IPS DF 4.7 (cell line): ENCODE data around the gene PALD1.

Experiments
- DNase-seq: peaks from one replicate; pipeline ENCODE4 v3.0.0-alpha.2; 2013; ENCODE audit warnings: low spot score; ENCODE audit errors: extremely low read depth

Gene PALD1

DNA sequence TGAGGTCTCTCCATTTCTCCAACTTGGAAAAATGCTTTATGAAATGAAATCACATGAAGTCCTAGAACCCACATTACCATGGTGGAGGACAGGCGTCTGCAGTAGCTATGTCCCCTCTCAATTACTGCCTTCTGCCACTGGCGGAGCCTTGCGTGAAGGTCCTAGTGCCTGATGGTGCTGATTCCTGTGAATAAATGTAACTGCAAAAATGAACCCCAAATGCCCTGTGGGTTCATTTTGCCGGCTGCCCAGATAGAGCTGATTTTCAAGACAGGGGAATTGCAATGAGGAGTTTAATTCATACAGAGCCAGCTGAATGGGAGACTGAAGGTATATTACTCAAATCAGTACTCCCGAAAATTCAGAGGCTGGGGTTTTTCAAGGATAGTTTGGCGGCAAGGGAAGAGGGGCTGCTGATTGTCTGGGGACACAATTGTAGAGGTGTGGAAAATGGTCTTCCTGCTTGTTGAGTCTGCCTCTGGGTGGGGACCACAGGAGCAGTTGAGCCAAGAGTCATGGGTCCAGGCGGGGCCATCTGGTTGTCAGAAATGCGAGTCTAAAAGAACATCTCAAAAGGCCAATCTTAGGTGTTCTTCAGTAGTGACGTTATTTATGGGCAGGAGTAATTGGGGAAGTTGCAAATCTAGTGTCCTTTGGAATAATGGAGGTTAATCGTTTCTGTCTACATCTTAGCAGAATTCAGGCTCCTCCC is 110.4 kb downstream of the PALD1 start:
- DNase-seq, result no peak

DNA sequence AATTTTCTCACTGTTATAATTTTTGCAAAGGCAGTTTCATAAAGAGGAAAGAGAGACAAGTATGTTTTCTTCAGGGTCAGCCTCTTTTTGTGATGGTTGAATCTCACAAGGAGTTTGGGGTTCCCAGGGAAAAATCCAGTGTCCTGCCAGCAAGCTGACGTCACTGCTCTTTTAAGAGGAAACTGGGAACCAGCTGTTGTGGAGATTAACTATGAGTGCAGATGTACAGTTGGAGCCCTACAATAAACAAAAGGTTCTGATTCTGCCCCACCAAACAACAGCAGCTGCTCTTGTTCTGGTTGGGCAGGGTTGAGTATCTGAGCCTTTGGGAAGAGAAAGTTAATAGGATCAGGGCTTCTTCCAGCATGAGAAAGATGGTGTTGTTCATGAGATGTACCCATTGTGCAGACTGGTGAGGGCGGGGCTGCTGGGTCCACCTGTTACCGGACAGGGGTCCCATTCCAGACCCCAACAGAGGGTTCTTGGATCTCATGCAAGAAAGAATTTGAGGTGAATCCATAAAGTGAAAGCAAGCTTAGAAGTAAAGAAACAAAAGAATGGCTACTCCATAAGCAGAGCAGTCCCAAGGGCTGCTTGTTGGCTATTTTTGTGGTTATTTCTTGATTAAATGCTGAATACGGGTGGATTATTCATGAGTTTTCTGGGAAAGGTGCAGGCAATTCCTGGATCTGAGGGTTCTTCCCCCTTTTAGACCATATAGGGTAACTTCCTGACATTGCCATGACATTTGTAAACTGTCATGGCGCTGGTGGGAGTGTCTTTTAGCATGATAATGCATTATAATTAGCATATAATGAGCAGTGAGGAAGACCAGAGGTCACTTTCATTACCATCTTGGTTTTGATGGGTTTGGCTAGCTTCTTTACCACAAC is 111.4 kb downstream of the PALD1 start:
- no peak for DNase-seq

DNA sequence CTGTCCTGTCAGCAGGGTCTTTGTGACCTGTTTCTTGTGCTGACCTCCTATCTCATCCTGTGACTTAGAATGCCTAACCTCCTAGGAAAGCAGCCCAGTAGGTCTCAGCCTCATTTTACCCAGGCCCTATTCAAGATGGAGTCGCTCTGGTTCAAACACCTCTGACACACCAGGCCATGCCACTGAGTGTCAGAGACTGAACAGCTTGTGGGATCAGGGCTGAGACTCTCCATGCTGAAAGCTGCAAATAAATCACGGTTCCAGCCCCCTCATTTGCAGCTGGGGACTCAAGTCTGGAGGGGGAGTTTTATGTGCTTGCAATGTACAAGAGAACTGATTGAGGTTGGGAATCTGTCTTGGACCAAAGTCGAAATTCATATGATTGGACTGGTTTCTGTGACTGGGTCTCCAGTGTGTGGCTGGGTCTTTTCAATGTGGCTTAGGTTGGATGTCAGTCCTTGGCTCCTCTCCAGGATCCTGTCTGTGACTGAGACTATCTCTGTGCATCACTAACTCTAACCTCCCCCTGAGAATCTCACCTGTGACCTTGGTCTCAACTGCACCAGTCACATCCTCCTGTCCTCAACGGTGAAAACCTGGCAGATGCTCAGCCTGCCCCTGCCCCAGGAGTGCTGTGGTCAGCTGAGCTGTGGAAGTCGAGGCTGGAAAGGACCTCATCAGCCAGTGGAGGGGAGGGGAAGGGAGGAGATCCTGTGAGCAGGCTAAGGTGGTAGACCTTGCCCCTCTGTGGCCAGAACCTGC is 112.3 kb downstream of the PALD1 start:
- DNase-seq, result no peak

DNA sequence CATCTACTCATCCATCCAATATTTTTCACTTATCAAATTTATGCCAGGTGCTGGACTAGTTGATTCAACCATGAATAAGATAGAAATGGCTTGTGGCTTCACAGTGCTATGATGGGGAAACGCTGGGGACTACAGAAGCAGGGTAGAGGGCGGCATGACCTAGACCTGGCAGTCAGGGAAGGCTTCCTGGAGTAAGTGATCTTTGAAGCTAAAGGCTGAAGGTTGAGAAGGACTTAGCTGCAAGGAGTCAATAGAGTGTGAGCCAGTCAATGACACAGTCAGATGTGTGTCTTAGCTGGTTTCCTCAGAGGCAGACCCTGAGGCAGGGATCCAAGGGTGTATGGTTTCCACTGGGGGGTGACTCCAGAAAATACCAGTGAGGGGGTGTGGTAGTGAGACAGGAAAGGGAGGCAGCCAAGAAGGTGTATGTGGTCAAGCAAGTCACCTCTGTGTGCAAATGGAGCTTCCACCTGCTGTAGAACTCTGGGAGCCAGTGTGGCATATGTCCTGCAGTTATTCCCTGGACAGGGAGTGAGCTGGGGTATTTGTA is 113.7 kb downstream of the PALD1 start:
- DNase-seq, result no peak

DNA sequence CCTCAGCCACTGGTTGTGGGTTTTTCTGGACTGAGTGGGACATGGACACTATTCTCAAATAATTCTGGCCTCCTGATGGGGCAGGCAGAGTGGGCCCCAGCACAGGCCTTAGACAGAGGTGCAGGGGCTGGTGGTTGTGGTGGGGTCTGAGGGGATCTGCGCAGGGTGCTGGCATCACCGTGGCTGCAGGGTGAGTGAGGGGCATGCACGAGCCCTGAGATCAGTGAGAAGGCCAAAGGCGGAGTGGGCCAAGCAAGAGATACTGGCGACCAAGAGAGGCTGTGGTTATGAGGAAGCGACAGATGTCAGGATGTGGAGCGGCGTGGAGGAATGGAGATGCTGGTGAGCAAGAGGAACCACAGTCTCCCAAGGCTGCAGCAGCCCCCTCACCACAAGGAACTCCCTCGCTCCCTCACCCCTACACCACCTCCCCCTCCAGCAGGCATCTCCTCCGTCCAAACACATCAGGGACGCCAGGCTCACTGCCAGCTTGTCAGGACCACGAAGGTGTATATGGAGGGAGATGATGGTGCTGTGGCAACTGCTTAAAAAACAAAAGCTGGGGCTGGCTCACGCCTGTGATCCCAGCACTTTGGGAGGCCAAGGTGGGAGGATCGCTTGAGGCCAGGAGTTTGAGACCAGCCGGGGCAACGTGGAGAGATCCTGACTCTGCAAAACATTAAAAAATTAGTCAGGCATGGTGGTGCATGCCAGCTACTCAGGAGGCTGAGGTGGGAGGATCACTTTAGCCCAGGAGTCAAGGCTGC is 114.4 kb downstream of the PALD1 start:
- no peak for DNase-seq

DNA sequence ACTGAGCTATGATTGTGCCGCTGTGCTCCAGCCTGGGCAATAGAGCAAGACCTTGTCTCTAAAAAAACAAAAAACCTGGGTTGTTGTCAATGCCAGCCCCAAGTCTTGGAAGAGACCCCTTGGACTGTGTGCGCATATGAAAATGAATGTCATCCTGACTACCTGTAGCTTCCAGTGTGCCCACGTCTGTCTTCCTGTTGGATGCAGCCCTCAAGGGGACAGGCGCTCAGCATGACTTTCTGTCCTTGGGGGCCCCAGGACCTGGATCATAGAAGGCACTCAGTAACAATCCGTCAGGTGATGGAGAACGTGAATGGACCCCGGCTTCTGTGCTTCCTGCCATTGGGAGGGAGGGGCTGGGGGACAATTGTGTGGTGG is 114.9 kb downstream of the PALD1 start:
- no peak for DNase-seq

DNA sequence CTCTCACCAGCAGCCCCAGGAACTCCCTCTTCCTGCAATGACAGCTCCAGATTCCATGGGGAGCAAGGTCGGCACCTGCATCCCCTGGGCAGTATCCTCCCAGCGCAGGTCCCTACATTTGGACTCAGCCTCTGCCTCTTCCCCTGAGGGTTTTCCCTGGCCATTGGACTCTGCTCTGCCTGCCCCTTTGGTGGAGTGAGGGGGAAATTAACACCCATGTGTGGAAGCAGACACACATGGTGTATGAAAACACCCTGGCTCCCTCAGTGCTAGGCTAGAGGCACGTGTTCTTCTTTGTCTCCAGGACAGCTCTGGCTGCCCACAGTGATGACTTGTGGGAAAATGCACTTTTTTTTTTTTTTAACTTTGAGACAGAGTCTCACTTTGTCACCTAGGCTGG is 115.6 kb downstream of the PALD1 start:
- no peak for DNase-seq

DNA sequence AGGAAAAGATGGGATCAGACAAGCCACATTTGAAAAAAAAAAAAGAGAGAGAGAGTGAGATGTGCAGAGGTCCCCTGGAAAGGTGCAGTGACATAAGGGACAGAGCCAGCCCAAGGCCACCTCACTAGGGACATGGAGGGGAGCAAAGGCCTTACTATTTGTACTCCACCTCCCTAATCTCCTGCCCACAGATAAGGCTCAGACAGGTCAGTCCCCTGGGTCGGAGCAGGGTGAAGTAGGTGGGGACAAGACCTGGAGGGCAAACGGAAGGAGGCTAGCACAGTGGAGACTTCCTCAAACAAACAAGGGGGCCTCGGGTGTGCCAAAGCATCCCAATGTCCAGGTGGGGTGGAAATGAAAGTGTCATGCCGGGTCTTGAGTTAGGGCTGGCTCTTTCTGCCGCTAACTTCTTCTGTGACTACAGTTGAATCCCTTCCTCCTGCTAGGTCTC is 117.0 kb downstream of the PALD1 start:
- no peak for DNase-seq

DNA sequence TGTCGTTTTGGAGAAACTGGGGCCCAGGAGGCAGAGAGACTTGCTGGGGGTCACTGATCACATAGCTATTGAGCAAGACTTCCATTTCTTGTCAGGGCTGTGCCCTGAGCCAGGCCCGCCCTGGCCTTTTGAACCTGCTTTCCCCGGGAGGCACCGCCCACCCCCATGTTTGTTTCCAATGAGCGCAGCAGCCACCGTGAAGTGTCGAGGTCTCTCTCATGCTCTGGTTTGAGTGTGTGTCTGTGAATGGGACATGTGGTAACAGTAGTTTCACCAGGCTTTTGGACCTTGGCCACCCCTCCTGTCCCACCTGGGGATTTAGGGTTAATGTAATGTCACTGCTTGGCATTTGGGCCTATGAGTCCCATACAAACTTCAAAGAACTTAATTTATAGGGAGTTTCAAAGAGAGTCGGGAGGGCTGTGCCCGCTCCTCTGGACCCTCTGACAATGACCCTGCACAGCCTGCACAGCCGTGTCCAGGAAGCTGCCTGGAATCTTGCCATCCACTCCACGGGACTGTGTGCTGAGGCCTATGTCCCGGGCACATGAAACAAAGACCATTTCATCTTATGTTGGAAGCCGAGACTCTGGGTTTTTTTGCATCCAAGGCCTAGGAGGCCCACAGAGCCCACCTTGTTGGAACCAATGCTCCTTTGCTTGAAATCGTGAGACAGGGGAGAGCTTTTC is 117.7 kb downstream of the PALD1 start:
- DNase-seq, result no peak

DNA sequence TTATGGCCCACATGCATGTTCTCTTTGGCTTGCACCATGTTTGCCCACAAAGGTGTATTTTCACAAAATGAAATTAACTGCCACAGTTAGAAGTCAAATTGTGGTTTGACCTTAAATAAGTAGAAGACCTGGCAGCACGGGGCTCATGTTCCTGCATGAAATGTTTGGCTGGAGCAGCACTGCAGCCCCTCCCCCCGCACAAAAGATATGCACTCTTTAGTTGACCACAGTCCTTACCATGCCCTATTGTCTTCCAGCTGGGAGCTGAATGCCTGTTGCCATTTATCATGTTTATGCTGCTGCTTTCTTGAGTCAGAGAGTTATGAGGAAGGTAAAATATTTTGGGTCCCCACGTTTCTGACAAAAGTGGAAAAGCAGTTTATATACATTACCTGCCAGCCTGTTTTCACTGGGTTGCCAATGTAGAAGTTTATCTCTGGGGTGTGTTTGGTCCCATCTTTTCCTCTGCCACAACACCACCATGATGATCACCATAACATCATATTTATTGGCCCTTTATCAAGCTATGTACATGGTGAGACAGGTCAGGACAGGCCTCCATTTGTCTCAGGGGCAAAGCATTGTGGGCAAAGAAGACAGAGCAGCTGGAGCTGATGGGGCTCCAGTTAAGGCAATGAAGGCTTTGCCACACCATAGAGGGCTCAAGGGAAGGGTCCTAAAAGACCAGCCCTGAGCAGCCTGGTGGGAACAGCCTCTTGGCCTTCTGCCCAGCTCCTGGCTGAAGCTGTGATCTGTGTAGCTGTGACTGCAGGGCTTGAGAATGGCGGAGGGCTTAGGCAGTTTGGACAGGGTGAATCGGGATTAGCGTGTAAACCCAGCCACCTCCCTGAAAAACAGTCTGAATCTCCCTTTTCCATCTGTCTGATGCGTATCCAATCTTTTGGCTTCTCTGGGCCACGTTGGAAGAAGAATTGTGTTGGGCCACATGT is 118.6 kb downstream of the PALD1 start:
- DNase-seq, result no peak

DNA sequence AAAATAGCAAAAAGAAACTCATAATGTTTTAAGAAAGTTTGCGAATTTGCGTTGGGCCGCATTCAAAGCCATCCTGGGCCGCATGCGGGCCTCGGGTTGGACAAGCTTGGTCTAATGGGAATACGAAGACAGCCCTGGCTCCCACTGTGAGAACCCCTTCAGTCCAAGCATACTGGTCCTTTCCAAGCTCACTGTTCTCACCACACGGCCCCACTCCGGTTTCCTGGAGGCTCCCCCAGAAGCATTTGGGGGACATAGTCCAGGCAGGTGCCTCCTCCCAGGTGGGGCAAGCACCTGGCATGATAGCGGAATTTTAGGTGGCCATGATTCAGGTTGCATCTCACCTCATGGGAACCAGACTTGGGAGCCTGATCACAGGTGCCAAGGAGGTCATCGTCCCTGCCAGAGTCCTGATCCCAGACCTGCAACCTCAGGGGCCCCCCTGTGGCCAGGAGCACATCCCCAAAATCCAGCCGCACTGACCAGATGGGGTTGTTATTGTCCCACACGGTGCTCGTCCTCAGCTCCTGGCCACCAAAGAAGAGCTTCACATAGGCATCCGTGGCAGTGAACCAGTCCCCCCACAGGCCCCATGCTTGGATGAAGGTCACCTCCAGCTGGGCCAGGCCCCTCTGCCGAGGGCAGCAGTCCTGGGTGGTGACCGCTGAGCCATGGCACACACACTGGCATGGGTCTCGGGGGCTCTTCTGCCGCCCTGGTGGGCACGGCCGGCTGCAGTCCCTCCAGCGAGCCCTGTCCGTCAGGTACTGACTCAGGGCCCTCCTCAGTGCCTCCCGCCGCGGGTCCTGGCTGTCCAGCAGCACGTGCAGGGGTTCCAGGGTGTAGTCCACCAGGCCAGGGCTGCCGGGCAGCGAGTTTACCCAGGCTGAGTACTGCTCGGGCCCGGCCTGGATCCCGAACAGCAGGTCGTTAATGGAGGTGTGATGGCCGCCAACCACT is 119.6 kb downstream of the PALD1 start:
- no peak for DNase-seq

DNA sequence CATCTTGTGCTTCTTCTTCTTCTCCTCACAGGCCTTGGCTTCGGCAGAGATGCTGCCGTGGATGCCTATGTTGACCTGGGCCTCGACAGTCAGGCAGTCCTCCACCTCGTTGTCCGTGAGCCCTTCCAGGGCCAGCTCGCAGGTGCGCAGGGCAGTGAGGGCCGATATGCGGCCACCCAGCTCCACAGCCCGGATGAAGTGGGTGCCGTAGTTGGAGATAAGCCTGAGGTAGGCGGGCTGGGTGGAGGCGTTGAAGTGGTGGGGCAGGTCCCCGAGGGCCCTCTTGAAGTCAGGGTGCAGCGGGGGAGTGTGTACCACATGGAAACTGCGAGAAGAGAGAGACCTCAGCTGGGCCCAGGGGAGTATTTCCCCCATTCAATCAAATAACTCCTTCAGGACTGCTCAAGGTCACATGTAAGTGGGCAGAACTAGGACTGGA is 120.3 kb downstream of the PALD1 start:
- no peak for DNase-seq

DNA sequence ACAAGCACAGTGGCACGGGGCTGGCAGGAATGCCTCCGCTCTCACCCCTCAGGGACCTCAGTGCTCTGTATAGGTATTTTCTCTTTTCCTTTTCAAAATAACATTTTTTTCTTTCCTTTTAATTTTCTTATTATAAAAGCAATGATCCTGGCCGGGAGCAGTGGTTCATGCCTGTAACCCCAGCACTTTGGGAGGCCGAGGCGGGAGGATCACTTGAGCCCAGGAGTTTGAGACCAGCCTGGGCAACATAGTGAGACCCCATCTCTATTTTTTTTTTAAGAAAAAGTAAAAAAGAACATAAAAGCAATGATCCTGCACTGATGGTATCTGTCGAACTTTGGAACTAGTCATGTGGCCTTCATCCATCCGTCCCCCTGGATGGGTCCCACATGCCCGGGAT is 120.8 kb downstream of the PALD1 start:
- no peak for DNase-seq

DNA sequence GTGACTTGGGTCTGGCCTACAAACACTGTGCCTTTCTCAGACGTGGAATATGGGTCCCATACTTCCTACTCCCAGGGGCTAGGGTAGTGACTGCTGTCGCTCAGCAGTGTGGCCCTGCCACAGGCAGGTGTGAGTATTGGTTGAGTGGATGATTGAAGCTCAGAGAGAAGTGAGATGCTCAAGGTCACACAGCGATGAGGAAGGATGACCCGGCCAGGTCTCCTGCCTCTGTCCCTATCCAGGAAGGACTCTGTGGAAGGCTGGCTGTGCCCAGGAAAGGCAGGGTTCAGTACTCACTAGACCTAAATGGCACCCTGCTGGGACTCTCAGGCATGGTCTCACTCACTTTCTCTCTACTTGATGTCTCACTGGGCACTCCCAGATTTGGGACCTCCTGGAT is 121.2 kb downstream of the PALD1 start:
- no peak for DNase-seq

DNA sequence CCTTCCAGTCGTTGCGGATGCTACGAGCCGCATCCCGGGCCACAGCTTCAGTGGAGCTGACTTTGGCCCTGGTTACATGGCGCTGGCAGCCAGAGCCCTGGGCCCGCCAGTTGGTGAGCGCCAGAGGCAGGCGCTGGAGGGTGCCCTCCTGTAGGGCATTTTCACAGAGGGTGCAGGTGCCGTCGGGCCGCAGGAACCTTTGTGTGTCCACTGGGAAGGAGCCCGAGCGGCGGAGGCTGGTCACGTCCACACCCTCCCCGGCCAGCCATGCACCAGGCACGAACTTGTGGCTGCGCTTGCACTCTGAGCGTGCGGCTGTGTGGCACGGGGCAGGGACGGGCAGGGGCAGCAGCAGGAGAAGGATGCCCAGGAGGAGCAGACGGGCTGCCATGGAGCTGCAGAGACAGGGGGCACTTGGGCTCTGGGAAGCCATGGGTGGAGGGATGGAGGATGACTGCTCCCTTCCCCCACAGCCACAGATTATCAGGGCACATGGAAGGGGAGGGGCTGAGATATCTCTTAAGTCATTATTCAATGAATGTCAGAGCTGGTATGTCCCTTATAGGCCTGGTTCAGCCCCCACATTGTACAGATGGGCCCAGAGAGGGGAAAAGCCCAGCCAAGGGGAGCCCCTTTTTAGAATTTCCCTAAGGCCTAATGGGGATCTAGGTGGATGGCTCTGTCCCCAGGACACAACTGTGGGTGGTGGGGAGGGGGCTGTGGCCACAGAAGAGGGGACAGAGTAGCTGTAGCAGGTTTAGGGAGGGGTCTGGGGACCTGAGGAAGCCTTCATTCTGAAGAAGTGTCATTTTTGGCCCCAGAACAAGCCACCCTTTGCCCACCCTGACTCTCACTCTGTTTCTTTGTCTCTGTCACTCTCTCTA is 122.2 kb downstream of the PALD1 start:
- DNase-seq, result no peak

DNA sequence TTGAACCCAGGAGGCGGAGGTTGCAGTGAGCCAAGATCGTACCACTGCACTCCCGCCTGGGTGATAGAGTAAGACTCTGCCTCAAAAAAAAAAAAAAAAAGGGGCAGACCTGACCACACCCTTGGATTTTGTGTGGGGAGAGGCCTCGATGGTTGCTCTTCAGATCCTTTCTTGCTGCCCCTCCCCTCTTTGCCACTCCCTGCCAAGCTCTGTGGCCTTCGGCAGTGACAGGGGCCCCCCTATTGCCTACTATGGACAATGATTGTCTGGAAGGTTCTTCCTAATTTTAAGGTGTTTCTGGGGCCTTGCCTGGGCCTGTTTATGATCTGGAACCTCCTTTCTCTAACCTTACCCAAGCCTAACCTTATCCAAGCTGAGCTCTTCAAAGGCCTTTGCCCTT is 123.2 kb downstream of the PALD1 start:
- no peak for DNase-seq
